ENCODE measurements around the gene GNA14.
"Not testable (repeated sequence)": the region's sequence is repeated elsewhere in the genome, so short reads cannot be mapped to it uniquely, and the experiment has no call there.

GNA14 gene

GRCh38 chr9:77587042-77587441 is 61.1 kb downstream of the GNA14 start:
- no peak for DNase-seq

- no peak for DNase-seq
Measured at GRCh38 chr9:77586591-77586990, 61.5 kb downstream of the GNA14 start.

GRCh38 chr9:77585335-77585786 is 62.8 kb downstream of the GNA14 start:
- DNase-seq: no peak

GRCh38 chr9:77584927-77585326 is 63.2 kb downstream of the GNA14 start:
- DNase-seq: not testable (repeated sequence)

GRCh38 chr9:77582961-77583576 is 65.1 kb downstream of the GNA14 start:
- DNase-seq: no peak

GRCh38 chr9:77582525-77582924 is 65.6 kb downstream of the GNA14 start:
- DNase-seq: no peak

GRCh38 chr9:77575785-77576184 is 72.3 kb downstream of the GNA14 start:
- no peak for DNase-seq

- DNase-seq: no peak
Measured at GRCh38 chr9:77569335-77569734, 78.8 kb downstream of the GNA14 start.

- no peak for DNase-seq
Measured at GRCh38 chr9:77563174-77563573, 84.9 kb downstream of the GNA14 start.

- no peak for DNase-seq
Measured at GRCh38 chr9:77562019-77562748, 85.9 kb downstream of the GNA14 start.

- no peak for DNase-seq
Measured at GRCh38 chr9:77561331-77562018, 86.6 kb downstream of the GNA14 start.

GRCh38 chr9:77556396-77556795 is 91.7 kb downstream of the GNA14 start:
- DNase-seq: no peak

GRCh38 chr9:77554586-77555105 is 93.5 kb downstream of the GNA14 start:
- no peak for DNase-seq

GRCh38 chr9:77547106-77547730 is 100.9 kb downstream of the GNA14 start:
- no peak for DNase-seq

GRCh38 chr9:77546376-77546950 is 101.7 kb downstream of the GNA14 start:
- DNase-seq: no peak

GRCh38 chr9:77544546-77544945 is 103.6 kb downstream of the GNA14 start:
- DNase-seq: no peak

GRCh38 chr9:77543131-77543822 is 104.8 kb downstream of the GNA14 start:
- DNase-seq: no peak

GRCh38 chr9:77541600-77541999 is 106.5 kb downstream of the GNA14 start:
- no peak for DNase-seq

GRCh38 chr9:77541055-77541454 is 107.1 kb downstream of the GNA14 start:
- DNase-seq: no peak

GRCh38 chr9:77534376-77535057 is 113.6 kb downstream of the GNA14 start:
- DNase-seq: no peak

GRCh38 chr9:77533671-77534070 is 114.5 kb downstream of the GNA14 start:
- DNase-seq: no peak

GRCh38 chr9:77532607-77533006 is 115.5 kb downstream of the GNA14 start:
- DNase-seq: no peak

All from activated CD4-positive, CD25-positive, alpha-beta regulatory T cell (primary cell).